NCI-H82 treated with DMSO at 0.1 percent for 48 hours (cell line): ENCODE measurements around the gene U2AF1L4.
"Not testable (repeated sequence)": the region's sequence is repeated elsewhere in the genome, so short reads cannot be mapped to it uniquely, and the experiment has no call there.

Source experiments
- DNase-seq: peaks from one replicate; lab custom pipeline; 2025; ENCODE audit not compliant: unreplicated experiment; lab: John Stamatoyannopoulos, UW

The U2AF1L4 gene

DNA sequence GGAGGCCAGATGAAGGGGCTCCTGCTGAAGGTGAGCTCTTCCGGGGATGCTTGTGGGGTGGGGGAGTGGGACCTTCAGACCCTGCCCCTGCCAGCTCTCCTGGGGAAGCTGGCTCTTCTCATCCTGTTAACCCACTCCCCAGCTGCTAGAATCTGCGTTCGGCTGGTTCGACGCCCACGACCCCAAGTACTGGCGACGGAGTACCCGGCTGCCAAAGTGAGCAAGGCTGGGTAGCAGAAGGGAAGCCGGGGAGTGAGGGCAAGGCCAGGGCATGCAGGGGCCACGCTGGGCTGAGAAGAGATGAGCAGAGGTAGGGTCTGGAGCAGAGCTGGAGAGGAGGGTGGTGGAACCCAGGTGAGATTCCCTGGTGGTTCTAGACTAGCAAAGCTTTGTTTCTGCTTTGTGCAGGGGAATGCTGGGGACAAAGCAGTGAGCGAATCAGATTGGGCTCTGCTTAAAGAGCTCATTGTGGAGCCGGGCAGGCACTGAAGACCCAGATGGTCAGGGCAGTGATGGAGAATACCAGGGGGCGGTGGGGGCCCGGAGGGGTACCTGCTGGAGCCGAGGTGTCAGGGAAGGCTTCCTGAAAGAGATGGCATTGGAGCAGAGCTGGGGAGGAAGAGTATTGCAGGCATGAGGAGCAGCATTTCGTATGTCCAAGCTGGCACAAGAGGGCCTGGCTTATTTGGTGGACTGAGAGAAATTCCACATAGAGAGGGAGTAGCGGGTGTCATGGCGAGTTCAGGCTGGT is 17.1 kb downstream of the U2AF1L4 start:
- no peak for DNase-seq

DNA sequence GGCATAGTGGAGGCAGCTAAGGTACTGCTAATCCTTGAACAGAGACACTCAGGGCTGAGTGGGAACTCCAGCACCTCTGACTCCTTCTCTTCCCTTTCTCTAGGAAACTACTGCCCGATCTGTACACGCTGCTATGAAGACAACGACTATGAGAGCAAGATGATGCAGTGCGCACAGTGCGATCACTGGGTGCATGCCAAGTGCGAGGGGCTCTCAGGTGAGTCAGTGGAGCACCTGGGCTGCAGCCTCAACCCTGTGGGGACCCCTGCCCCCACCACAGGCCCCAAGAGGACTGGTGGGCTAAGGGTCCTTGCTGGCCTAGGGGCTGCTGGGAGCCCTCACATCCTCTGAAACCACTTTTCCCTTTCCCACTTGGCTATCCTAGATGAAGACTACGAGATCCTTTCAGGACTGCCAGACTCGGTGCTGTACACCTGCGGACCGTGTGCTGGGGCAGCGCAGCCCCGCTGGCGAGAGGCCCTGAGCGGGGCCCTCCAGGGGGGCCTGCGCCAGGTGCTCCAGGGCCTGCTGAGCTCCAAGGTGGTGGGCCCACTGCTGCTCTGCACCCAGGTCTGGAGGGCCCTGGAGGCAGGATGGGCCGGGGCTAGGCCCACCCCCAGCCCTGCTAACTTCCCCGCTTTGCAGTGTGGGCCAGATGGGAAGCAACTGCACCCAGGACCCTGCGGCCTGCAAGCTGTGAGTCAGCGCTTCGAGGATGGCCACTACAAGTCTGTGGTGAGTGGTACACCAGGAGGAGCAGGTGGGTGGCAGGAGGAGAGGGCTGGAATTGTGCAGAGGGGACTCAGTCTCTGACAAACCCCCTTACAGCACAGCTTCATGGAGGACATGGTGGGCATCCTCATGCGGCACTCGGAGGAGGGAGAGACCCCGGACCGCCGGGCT is 17.9 kb downstream of the U2AF1L4 start:
- no peak for DNase-seq

DNA sequence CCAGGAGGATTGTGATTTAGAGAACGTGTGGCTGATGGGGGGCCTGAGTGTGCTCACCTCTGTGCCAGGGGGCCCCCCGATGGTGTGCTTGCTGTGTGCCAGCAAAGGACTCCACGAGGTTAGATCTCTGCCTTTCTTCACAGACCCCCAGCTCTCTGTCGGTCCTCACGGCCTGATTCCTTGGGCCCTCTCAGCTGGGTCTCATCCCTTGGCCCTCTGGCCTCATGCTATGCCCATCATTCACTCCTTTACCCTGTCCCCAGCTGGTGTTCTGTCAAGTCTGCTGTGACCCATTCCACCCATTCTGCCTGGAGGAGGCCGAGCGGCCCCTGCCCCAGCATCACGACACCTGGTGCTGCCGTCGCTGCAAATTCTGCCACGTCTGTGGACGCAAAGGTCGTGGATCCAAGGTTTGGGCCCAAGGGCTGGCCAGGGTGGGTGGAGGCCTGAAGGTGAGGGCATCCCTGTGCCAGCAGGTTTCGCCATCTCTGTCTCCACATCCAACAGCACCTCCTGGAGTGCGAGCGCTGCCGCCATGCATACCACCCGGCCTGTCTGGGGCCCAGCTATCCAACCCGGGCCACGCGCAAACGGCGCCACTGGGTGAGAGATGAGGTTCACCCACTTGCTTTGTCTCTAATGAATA is 19.9 kb downstream of the U2AF1L4 start:
- no peak for DNase-seq

DNA sequence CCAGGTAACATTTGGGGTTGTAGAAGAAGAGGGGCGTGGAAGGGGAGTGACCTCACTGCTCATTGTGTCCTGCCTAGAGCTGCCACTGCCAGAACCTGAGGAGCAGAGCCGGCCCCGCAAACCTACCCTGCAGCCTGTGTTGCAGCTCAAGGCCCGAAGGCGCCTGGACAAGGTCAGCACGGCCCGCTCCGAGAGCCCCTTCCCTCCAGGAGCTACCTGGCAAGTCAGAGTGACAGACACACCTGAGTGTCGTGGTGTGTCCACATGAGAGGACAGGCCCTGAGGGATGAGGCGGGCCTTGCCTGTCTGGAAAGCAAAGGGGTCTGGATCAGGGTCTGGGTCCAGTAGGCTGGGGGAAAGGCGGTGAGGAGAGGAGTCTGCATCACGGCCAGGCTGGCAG is 20.7 kb downstream of the U2AF1L4 start:
- DNase-seq, result no peak

DNA sequence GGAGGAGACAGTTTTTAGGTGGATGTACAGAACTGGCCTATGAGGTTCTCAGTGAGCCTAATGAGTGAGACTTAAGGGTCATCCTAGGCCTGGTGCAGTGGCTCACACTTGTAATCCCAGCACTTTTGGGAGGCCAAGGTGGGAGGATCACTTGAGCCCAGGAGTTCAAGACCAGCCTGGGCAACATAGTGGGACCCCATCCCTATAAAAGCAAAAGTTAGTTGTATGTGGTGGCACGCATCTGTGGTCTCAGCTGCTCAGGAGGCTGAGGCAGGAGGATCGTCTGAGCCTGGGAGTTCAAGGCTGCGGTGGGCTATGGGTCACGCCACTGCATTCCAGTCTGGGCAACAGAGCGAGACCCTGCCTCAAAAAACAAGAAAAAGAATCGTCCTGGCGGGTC is 21.1 kb downstream of the U2AF1L4 start:
- not testable (repeated sequence) for DNase-seq

DNA sequence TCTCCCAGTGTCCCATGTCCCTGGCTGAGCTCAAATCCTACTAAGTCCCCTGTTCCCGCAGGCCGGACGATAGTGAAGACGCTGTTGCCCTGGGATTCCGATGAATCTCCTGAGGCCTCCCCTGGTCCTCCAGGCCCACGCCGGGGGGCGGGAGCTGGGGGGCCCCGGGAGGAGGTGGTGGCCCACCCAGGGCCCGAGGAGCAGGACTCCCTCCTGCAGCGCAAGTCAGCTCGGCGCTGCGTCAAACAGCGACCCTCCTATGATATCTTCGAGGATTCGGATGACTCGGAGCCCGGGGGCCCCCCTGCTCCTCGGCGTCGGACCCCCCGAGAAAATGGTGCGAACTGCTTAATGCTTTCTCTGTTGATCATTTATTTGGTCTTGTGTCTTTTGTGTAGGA is 21.5 kb downstream of the U2AF1L4 start:
- no peak for DNase-seq

DNA sequence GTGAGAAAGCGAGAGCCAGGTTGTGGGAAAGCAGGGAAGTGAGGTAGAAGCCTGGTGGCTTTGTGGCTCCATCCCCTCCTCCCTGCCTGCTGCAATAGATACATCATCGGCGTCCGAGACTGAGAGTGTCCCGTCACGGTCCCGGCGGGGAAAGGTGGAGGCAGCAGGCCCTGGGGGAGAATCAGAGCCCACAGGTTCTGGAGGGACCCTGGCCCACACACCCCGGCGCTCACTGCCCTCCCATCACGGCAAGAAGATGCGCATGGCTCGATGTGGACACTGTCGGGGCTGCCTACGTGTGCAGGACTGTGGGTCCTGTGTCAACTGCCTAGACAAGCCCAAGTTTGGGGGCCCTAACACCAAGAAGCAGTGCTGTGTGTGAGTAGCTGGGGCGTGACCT is 22.3 kb downstream of the U2AF1L4 start:
- DNase-seq, result no peak

DNA sequence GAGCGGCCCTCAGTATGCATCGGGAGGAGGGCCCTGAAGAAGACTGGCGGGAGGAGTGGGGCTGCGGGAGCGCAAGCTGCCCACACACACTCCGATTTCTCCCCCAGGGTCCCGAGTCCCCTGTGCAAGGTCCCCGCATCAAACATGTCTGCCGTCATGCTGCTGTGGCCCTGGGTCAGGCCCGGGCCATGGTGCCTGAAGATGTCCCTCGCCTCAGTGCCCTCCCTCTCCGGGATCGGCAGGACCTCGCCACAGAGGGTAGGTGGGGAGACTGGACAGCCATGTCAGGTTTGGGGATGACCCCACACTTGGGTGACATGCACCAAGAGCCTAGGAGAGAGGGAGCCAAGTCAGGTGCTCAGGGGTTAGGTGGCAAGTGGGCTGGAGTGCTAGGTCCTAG is 22.8 kb downstream of the U2AF1L4 start:
- no peak for DNase-seq

DNA sequence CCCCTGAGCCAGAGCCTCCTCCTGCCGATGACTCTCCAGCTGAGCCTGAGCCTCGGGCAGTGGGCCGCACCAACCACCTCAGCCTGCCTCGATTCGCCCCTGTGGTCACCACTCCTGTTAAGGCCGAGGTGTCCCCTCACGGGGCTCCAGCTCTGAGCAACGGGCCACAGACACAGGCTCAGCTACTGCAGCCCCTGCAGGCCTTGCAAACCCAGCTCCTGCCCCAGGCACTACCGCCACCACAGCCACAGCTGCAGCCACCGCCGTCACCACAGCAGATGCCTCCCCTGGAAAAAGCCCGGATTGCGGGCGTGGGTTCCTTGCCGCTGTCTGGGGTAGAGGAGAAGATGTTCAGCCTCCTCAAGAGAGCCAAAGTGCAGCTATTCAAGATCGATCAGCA is 23.8 kb downstream of the U2AF1L4 start:
- no peak for DNase-seq

DNA sequence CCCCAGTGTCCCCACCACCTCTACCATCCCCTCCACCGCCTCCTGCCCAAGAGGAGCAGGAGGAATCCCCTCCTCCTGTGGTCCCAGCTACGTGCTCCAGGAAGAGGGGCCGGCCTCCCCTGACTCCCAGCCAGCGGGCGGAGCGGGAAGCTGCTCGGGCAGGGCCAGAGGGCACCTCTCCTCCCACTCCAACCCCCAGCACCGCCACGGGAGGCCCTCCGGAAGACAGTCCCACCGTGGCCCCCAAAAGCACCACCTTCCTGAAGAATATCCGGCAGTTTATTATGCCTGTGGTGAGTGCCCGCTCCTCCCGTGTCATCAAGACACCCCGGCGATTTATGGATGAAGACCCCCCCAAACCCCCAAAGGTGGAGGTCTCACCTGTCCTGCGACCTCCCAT is 24.6 kb downstream of the U2AF1L4 start:
- no peak for DNase-seq

DNA sequence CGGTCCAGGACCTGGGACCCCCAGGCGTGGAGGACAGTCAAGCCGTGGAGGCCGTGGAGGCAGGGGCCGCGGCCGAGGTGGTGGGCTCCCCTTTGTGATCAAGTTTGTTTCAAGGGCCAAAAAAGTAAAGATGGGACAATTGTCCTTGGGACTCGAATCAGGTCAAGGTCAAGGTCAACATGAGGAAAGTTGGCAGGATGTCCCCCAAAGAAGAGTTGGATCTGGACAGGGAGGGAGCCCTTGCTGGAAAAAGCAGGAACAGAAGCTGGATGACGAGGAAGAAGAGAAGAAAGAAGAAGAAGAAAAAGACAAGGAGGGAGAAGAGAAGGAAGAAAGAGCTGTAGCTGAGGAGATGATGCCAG is 25.1 kb downstream of the U2AF1L4 start:
- DNase-seq, result no peak

DNA sequence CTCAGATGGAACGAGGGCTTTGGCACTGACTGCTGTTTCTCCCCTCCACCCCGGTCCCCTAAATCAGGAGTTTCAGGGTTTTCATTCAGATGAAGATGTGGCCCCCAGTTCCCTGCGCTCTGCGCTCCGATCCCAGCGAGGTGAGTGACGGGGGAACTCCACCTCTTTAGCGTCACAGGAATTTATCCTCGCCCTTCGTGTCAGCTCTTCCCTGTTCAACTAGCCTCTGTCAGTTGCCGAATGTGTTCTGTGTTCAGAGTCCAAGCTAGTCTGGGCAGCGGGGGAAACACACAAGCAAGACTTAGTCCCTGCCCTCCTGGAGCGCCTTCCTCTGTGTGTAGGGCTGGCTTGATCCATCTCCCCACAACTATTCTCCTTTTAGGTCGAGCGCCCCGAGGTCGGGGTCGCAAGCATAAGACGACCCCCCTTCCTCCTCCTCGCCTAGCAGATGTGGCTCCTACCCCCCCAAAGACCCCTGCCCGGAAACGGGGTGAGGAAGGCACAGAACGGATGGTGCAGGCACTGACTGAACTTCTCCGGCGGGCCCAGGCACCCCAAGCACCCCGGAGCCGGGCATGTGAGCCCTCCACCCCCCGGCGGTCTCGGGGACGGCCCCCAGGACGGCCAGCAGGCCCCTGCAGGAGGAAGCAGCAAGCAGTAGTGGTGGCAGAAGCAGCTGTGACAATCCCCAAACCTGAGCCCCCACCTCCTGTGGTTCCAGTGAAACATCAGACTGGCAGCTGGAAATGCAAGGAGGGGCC is 25.6 kb downstream of the U2AF1L4 start:
- DNase-seq, result no peak

DNA sequence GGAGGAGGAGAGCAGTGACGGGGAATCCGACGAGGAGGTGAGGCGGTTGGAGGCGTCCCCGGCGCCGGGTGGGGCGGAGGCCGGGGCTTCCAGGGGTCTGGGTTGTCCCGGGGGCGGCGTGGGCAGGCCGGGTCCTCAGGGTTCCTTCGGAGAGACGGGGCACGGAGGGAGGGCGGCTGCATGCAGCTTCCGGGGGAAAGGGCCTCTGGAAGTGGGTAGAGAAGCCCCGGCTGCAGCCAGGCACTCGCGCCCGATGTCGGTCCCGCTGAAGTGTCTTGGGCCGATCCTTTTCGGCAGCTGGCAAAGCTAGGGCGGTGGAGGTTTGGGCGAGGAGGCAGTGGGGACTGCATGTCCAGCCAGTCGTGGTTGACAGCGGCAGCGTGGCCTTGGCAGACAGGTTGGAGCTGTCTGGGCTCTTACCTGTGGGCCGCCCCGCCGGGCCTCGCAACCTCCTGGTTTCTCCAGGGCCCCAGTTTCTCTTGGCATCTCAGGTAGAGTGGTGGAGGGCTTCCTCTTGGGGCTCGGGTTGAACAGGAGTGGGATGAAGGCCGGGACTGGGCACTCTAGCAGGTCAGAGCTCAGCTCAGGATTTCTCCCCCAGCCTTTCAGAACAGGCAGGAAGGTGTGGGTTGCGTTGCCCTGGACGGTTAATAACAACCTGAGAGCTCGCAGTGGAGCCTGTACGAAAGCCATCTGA is 26.7 kb downstream of the U2AF1L4 start:
- DNase-seq, result no peak

DNA sequence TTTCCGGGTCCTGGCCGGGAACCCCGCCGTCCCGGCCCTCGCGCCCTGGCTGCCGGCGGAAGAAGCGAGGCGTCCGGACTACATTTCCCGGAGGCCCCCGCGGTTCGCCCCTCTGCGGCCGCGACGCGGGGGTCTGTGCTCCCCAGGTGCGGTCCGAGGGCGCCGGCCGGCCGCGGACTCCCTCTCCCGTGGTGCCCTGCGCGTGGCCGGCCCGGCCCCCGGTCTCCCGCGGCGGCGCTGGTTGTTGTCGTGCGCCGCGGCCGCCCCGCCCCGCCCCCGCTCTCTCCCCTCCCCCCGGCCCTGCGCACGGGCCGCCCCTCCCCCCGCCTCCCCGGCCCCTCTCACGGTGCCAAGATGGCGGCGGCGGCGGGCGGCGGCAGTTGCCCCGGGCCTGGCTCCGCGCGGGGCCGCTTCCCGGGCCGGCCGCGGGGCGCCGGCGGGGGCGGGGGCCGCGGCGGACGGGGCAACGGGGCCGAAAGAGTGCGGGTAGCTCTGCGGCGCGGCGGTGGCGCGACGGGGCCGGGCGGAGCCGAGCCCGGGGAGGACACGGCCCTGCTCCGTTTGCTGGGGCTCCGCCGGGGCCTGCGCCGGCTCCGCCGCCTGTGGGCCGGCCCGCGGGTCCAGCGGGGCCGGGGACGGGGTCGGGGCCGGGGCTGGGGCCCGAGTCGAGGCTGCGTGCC is 27.4 kb downstream of the U2AF1L4 start, which contains the start of gene KMT2B:
Gene KMT2B, plus strand, starts transcription at position 339 of the 680 bp plus-strand sequence. Its CDS starts 16 bp downstream, at position 355.
- no peak for DNase-seq

DNA sequence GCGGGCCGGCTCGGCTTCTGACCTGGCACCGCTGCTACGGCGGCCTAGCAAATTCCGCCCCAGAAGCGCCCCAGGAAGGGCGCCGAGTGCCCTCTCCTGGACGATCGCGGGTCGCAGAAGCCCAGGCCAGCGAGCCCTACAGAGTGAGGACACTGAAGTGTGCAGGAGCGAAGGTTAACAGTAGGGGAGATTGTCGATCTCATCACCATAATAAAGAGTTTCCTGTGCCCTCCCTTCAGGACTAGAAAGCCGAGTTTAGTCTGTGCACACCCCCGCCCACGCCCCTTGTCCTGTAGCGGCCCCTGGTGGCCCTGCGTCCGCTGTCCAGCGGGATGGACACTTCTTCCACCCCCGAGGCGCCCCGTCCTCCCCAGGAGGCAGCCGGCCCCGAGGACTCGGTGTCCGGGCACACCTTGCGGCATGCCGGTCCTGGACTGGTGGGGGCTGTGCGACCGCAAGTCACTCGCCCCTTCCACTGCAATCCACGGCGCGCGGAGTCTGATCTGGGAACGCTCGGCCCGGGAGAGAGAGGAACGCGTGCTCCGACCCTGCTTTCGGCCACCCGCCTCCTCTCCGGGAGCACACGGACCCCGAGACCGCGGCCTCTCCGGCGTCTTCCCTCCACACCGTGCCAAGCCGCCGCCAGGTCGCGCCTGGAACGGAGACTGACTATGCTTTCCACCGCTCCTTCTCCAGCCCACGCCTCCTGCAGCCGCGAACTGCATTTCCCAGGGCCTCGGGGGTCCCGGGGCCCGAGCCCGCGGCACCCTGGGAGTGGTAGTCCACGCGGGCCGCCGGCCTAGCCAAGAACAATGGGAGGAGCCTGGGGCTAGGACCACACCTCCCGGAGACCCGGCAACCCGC is 28.2 kb downstream of the U2AF1L4 start:
- peak; percentile 91 for DNase-seq

DNA sequence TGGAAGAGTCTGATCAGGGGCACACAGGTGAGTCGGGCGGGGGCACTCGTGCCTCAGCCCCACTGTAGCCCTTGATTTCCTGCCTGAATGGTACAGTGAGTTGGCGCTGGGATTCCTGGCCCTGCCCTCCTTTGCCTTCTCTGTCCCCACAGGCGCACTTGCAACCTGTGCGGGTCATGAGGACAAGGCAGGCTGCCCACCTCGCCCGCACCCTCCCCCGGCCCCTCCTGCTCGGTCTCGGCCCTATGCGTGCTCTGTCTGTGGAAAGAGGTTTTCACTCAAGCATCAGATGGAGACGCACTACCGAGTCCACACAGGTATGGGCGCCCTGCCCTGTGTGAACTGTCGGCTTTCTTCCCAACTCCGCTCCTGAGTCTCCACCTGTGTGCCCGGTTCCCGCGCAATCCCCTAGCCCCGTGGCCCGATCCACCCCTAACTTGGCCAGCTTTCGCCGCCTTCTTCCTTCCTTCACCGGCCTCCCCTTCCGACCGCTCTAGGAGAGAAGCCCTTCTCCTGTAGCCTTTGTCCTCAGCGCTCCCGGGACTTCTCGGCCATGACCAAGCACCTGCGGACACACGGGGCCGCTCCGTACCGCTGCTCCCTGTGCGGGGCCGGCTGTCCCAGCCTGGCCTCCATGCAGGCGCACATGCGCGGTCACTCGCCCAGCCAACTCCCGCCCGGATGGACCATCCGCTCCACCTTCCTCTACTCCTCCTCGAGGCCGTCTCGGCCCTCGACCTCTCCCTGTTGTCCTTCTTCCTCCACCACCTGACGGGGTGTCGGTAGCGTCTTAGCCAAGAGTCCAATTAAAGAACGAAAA is 29.0 kb downstream of the U2AF1L4 start:
- DNase-seq, result no peak

DNA sequence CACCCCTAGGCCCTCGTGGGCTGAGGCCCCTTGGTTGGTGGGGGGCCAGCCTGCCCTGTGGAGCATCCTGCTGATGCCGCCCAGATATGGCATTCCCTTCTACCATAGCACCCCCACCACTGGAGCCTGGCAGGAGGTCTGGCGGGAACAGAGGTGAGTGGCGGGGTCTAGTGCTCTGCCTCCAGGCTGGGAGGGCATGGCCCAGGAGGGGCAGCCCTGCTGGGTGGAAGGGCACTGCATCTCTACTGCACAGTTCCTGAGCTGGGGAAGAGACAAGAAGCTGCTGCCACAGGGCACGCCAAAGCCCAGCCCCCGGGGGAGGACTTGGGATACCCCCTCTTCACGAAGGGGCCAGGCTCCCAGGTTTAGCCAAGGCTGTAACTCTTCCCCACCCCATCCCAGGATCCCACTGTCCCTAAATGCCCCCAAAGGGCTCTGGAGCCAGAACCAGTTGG is 29.8 kb downstream of the U2AF1L4 start:
- no peak for DNase-seq
